T-helper 1 cell treated with Interleukin-12 subunit alpha and Interleukin-12 subunit beta and Interleukin-4 antibody, amounts not matched to agents 30 μg/mL and 1 μg/mL, for 36 hours (primary cell): Measurements from ENCODE around the gene LMNTD2.

Experiments used
- H3K27ac Mint-ChIP-seq: one replicate; pipeline ENCODE4 v1.8.0; 2021; ENCODE audit warnings: mild to moderate bottlenecking, mixed read lengths
- H3K27me3 Mint-ChIP-seq: one replicate; pipeline ENCODE4 v1.8.0; 2021; ENCODE audit warnings: low read depth, mixed read lengths
- H3K36me3 Mint-ChIP-seq: one replicate; pipeline ENCODE4 v1.8.0; 2021; ENCODE audit warnings: low read depth, mixed read lengths
- H3K4me1 Mint-ChIP-seq: one replicate; pipeline ENCODE4 v1.8.0; 2021; ENCODE audit warnings: low read depth, mixed read lengths
- H3K4me3 Mint-ChIP-seq: one replicate; pipeline ENCODE4 v1.8.0; 2021; ENCODE audit warnings: mild to moderate bottlenecking, moderate library complexity, mixed read lengths
- H3K9me3 Mint-ChIP-seq: one replicate; pipeline ENCODE4 v1.8.0; 2021; ENCODE audit warnings: mixed read lengths

LMNTD2 gene

DNA sequence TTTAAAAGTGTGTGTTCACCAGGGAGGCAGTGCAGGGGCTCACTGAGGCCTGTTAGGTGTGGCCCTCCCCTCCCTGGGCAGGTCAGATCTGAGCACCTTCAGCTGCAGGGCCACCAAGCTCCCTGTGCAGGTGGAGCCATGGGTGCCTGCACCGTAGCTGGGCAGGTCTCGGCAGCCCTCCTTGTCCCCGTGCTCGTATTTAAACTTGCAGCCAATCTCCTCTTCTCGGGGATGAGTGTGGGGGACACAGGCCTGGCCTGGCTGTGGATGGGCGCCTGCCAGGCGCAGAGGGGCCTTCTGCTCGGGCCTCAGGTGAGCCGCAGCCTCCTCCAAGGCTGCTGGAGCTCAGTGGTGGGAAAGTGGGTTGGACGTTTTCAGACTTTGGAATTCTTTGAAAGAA is 34.9 kb upstream of the LMNTD2 start:
- Mint-ChIP-seq H3K36me3 (peaks cover 28% of the 10 kb centered on the region), H3K9me3 (no peaks in the 10 kb centered on the region), H3K27me3 (no peaks in the 10 kb centered on the region), H3K4me1 (no peaks in the 10 kb centered on the region), H3K27ac (no peak overlapping the region), H3K4me3 (no peak overlapping the region)

GRCh38 chr11:593347-593746 is 32.8 kb upstream of the LMNTD2 start:
- Mint-ChIP-seq H3K36me3 (peaks cover 33% of the 10 kb centered on the region), H3K27me3 (no peaks in the 10 kb centered on the region), H3K27ac (no peak overlapping the region), H3K9me3 (no peaks in the 10 kb centered on the region), H3K4me3 (no peak overlapping the region), H3K4me1 (peaks cover 2% of the 10 kb centered on the region)

DNA sequence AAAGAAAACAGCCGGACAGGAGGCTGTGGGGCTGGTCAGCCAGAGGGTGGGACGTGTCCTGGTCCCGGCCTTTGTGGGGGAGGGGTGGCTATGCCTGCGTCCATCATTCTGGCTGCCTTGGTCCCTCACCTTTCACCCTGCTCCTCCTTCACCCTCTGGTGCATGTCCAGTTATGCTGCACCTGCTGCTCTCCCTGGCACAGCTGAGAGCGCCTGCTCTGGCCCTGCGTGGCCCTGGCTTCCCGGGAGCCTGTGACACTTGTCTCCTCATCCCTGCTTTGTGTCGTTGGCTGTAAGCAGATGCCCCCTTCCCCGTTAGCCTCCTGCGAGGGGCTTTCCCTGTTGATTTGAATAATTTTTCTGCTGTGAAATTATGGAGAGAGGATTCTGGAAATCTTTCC is 32.4 kb upstream of the LMNTD2 start:
- Mint-ChIP-seq H3K9me3 (no peaks in the 10 kb centered on the region), H3K27ac (no peak overlapping the region), H3K36me3 (peaks cover 37% of the 10 kb centered on the region), H3K27me3 (no peaks in the 10 kb centered on the region), H3K4me1 (peaks cover 6% of the 10 kb centered on the region), H3K4me3 (no peak overlapping the region)

GRCh38 chr11:592501-592900 is 32.0 kb upstream of the LMNTD2 start:
- Mint-ChIP-seq H3K27ac (peak overlapping the region; percentile 38), H3K4me3 (no peak overlapping the region), H3K27me3 (no peaks in the 10 kb centered on the region), H3K36me3 (peaks cover 39% of the 10 kb centered on the region), H3K4me1 (peaks cover 9% of the 10 kb centered on the region), H3K9me3 (no peaks in the 10 kb centered on the region)

- Mint-ChIP-seq H3K4me3 (no peak overlapping the region), H3K36me3 (peaks cover 42% of the 10 kb centered on the region), H3K27ac (no peak overlapping the region), H3K4me1 (peaks cover 19% of the 10 kb centered on the region), H3K27me3 (no peaks in the 10 kb centered on the region), H3K9me3 (no peaks in the 10 kb centered on the region)
These were observed 30.5 kb upstream of the LMNTD2 start for GRCh38 chr11:590997-591396.

DNA sequence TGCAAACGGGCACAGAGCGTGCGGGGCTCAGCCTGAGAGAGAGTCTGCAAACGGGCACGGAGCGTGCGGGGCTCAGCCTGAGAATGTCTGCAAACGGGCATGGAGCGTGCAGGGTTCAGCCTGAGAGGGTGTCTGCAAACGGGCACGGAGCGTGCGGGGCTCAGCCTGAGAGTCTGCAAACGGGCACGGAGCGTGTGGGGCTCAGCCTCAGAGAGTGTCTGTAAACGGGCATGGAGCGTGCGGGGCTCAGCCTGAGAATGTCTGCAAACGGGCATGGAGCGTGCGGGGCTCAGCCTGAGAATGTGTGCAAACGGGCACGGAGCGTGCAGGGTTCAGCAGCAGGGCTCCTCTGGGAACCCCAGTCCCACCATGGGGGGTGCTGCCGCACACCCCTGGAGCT is 29.3 kb upstream of the LMNTD2 start:
- no peak overlapping the region for H3K27ac Mint-ChIP-seq

GRCh38 chr11:587978-588380 is 27.4 kb upstream of the LMNTD2 start:
- Mint-ChIP-seq H3K36me3 (peaks cover 42% of the 10 kb centered on the region), H3K27ac (peak overlapping the region; percentile 99), H3K9me3 (no peaks in the 10 kb centered on the region), H3K27me3 (no peaks in the 10 kb centered on the region), H3K4me3 (peak overlapping the region; percentile 84), H3K4me1 (peaks cover 19% of the 10 kb centered on the region)

More for the DNA sequence above, 29.3 kb upstream of the LMNTD2 start:
- no peaks in the 10 kb centered on the region for H3K9me3 Mint-ChIP-seq
- H3K27me3 Mint-ChIP-seq = no peaks in the 10 kb centered on the region
- H3K36me3 Mint-ChIP-seq = peaks cover 42% of the 10 kb centered on the region
- H3K4me1 Mint-ChIP-seq = peaks cover 19% of the 10 kb centered on the region
- H3K4me3 Mint-ChIP-seq = no peak overlapping the region

DNA sequence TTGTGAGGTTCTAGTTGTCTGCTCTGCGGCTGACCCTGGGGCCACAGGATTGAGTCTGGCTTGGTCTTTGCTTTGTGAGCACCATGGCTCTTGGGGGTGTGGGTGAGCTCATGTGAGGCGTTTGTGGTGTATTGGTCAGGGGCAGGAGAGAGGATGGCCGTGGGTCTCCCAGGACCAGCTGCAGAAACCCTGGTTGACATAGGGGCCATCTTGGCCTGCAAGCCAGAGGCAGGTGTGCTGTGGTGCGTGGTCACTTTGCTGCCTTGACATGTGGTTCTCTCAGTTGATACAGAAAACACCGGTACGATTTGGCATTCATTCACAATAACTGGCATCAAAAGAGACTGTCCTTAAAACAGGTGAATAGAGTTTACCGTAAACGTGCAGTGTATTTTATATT is 27.0 kb upstream of the LMNTD2 start:
- Mint-ChIP-seq H3K9me3 (no peaks in the 10 kb centered on the region), H3K4me3 (peak overlapping the region; percentile 84), H3K36me3 (peaks cover 40% of the 10 kb centered on the region), H3K4me1 (peaks cover 19% of the 10 kb centered on the region), H3K27ac (peak overlapping the region; percentile 99), H3K27me3 (no peaks in the 10 kb centered on the region)

DNA sequence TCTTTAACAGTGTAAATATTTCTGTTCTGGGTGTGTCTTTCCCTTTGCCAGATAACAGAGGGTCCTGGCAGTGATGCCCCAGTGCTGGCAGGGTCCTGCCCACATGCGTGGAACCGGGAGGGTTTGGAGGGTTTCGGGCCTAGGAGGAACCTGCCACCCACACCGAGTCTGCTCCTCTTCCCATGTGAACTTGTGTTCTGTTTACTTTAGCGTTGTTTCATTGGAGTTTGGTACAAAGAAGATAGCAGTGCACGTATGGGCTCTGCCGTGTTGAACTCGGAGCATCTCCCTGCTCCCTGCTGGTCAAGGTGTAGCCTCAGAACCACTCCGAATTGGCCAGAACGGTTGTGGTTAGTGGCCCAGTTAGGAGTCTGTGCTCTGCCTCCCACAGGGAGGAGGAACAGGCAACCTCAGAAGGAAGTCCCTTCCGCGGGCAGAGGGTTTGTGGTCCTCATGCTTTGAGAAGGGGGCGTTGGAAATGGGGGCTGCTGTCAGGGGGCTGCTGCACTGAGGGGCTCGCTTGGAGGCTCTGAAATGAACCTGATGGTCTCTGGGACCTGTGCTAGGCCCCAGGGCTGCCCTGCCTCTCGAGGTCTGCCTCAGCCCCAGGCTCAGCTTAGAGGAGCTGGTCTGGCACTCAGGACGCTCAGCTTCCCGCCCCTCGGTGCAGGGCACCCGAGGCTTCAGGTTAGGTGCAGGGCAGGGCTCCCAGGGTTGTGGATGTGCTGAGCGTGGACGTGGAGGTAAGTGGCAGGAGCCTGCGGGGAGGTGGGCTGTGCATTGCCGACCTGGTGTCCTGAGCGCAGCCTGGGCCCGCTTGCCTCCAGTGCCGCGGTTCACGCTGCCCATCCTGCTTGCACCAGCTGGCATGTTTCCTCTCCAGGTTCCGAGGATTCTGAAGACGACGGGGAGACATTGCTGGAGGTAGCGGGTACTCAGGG is 26.1 kb upstream of the LMNTD2 start:
- Mint-ChIP-seq H3K9me3 (no peaks in the 10 kb centered on the region), H3K4me1 (peaks cover 19% of the 10 kb centered on the region), H3K4me3 (no peak overlapping the region), H3K27ac (peak overlapping the region; percentile 59), H3K36me3 (peaks cover 40% of the 10 kb centered on the region), H3K27me3 (no peaks in the 10 kb centered on the region)

GRCh38 chr11:584287-584686 is 23.7 kb upstream of the LMNTD2 start:
- Mint-ChIP-seq H3K36me3 (peaks cover 31% of the 10 kb centered on the region), H3K27me3 (no peaks in the 10 kb centered on the region), H3K9me3 (no peaks in the 10 kb centered on the region), H3K27ac (no peak overlapping the region), H3K4me3 (no peak overlapping the region), H3K4me1 (peaks cover 22% of the 10 kb centered on the region)

GRCh38 chr11:581752-582151 is 21.2 kb upstream of the LMNTD2 start:
- peaks cover 26% of the 10 kb centered on the region for H3K4me1 Mint-ChIP-seq

DNA sequence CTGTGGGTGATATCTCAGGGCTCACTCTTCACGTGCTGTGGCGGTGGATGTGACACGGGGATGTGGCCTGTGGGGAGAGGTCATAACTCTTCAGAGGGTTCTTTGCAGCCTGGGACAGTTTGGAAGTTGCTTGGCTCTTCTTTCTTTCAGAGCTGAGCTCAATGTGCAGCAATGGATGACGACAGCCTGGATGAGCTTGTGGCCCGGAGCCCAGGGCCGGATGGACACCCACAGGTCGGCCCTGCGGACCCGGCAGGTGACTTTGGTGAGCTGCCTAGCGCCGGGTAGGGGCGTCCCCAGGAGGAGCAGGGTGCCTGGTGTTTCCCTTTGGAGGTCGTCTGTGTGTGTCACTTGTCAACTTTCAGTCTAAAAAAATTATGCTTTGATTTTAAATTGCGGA is 20.8 kb upstream of the LMNTD2 start:
- H3K9me3 Mint-ChIP-seq = no peaks in the 10 kb centered on the region
- H3K4me3 Mint-ChIP-seq = no peak overlapping the region
- H3K27me3 Mint-ChIP-seq = no peaks in the 10 kb centered on the region
- peaks cover 21% of the 10 kb centered on the region for H3K36me3 Mint-ChIP-seq
- H3K27ac Mint-ChIP-seq = peak overlapping the region; percentile 41
- peaks cover 24% of the 10 kb centered on the region for H3K4me1 Mint-ChIP-seq

More at GRCh38 chr11:581752-582151, 21.2 kb upstream of the LMNTD2 start:
- H3K4me3 Mint-ChIP-seq = no peak overlapping the region
- H3K9me3 Mint-ChIP-seq = no peaks in the 10 kb centered on the region
- peaks cover 23% of the 10 kb centered on the region for H3K36me3 Mint-ChIP-seq
- H3K27me3 Mint-ChIP-seq = no peaks in the 10 kb centered on the region
- H3K27ac Mint-ChIP-seq = no peak overlapping the region

GRCh38 chr11:579830-580601 is 19.5 kb upstream of the LMNTD2 start:
- H3K4me1 Mint-ChIP-seq = peaks cover 22% of the 10 kb centered on the region
- no peak overlapping the region for H3K4me3 Mint-ChIP-seq
- peaks cover 18% of the 10 kb centered on the region for H3K36me3 Mint-ChIP-seq
- H3K9me3 Mint-ChIP-seq = no peaks in the 10 kb centered on the region
- H3K27me3 Mint-ChIP-seq = peaks cover 2% of the 10 kb centered on the region
- H3K27ac Mint-ChIP-seq = no peak overlapping the region

- peak overlapping the region; percentile 91 for H3K4me3 Mint-ChIP-seq
- peaks cover 33% of the 10 kb centered on the region for H3K4me1 Mint-ChIP-seq
- no peak overlapping the region for H3K27ac Mint-ChIP-seq
- H3K36me3 Mint-ChIP-seq = peaks cover 14% of the 10 kb centered on the region
- peaks cover 12% of the 10 kb centered on the region for H3K27me3 Mint-ChIP-seq
- no peaks in the 10 kb centered on the region for H3K9me3 Mint-ChIP-seq
These were observed 17.9 kb upstream of the LMNTD2 start for GRCh38 chr11:578276-579035.
